Measurements from ENCODE around the gene RGS7BP. TPM values are rescaled to one million over a fixed set of nuclear protein-coding genes. Genes with fewer than 3 reads are reported as not detected.

RGS7BP gene
- polyA plus RNA-seq, 3 donors: not detected

GRCh38 chr5:64458948-64459347 is 46.9 kb upstream of the RGS7BP start:
- TF ChIP-seq, protein P1, sequence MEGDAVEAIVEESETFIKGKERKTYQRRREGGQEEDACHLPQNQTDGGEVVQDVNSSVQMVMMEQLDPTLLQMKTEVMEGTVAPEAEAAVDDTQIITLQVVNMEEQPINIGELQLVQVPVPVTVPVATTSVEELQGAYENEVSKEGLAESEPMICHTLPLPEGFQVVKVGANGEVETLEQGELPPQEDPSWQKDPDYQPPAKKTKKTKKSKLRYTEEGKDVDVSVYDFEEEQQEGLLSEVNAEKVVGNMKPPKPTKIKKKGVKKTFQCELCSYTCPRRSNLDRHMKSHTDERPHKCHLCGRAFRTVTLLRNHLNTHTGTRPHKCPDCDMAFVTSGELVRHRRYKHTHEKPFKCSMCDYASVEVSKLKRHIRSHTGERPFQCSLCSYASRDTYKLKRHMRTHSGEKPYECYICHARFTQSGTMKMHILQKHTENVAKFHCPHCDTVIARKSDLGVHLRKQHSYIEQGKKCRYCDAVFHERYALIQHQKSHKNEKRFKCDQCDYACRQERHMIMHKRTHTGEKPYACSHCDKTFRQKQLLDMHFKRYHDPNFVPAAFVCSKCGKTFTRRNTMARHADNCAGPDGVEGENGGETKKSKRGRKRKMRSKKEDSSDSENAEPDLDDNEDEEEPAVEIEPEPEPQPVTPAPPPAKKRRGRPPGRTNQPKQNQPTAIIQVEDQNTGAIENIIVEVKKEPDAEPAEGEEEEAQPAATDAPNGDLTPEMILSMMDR (IDR thresholded peaks at IDR 0.05): no peak
- DNase-seq: no peak
- no peaks in the 10 kb centered on the region for H3K36me3 ChIP-seq (replicated peaks in 1 of 2; ENCODE audit: control insufficient read depth in 1 of 2, insufficient read depth in 2 of 2, low read length in 2 of 2)
- H3K27ac ChIP-seq (ENCODE audit: low read depth in 1 of 2, low read length in 2 of 2): no peak overlapping the region
- no peaks in the 10 kb centered on the region for H3K4me1 ChIP-seq (ENCODE audit: control insufficient read depth in 1 of 2, insufficient read depth in 2 of 2, low read length in 2 of 2)
- Mint-ChIP-seq H3K36me3 (no peaks in the 10 kb centered on the region), H3K4me1 (no peaks in the 10 kb centered on the region), H3K9me3 (peaks cover 2 to 20% (median 11%) of the 10 kb centered on the region in 7 donors), H3K27me3 (ENCODE audit: low read depth in 3 of 3) (no peaks in the 10 kb centered on the region), H3K4me3 (no peak overlapping the region), H3K27ac (no peak overlapping the region)
- H2AFZ ChIP-seq (ENCODE audit: insufficient read depth, low read depth, low read length, poor library complexity, severe bottlenecking): no peak overlapping the region
- WGBS (ENCODE audit: insufficient coverage): 81% methylated on average over 2 of the region's 3 CpGs
- no peak overlapping the region for H3K9ac ChIP-seq (ENCODE audit: insufficient read depth, low read length, poor library complexity, severe bottlenecking)
- H3K4me2 ChIP-seq (replicated peaks; ENCODE audit: extremely low read depth, low read length, poor library complexity, severe bottlenecking): no peak overlapping the region
- no peaks in the 10 kb centered on the region for H3K79me2 ChIP-seq (ENCODE audit: insufficient read depth, low read length)
- H3K9me3 ChIP-seq (replicated peaks in 1 of 2; ENCODE audit: control insufficient read depth in 1 of 2, insufficient read depth in 1 of 2, low read length in 2 of 2): peaks cover 11 to 17% of the 10 kb centered on the region in 2 donors
- H3K4me3 ChIP-seq (replicated peaks in 1 of 3; ENCODE audit: low read depth in 2 of 3, low read length in 3 of 3): no peak overlapping the region
- H4K20me1 ChIP-seq (ENCODE audit: insufficient read depth, low read length): no peaks in the 10 kb centered on the region
- intact Hi-C loops (cut with micrococcal nuclease): no loop called here
- no peaks in the 10 kb centered on the region for H3K27me3 ChIP-seq (ENCODE audit: control insufficient read depth in 2 of 2, insufficient read depth in 2 of 2, low read length in 2 of 2)

DNA sequence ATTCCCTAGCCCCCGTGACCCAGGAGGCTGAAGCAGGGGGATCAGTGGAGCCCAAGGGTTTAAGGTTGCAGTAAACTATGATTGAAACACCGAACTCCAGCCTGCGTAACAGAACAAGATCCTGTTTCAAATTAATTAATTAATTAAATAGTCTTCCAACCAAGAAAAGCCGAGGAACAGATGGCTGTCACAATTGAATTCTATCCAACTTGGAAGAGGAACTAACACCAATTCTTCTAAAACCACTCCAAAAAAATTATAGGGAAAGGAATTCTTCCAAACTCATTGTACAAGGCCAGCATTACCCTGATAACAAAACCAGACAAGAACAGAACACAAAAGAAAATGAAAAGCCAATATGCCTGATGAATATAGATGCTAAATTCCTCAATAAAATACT is 43.4 kb upstream of the RGS7BP start:
- no CpG with 5 or more reads among the region's 4 CpGs for WGBS (ENCODE audit: insufficient coverage)
- TF ChIP-seq, protein P1 (IDR thresholded peaks at IDR 0.05): no peak
- H3K4me3 Mint-ChIP-seq: no peak overlapping the region
- H3K27me3 Mint-ChIP-seq (ENCODE audit: low read depth in 3 of 3): no peaks in the 10 kb centered on the region
- Histone ChIP-seq H4K20me1 (ENCODE audit: insufficient read depth, low read length) (no peaks in the 10 kb centered on the region), H3K9me3 (replicated peaks in 1 of 2; ENCODE audit: control insufficient read depth in 1 of 2, insufficient read depth in 1 of 2, low read length in 2 of 2) (peaks cover 11 to 17% of the 10 kb centered on the region in 2 donors), H3K27ac (ENCODE audit: low read depth in 1 of 2, low read length in 2 of 2) (no peak overlapping the region), H2AFZ (ENCODE audit: insufficient read depth, low read depth, low read length, poor library complexity, severe bottlenecking) (no peak overlapping the region), H3K36me3 (replicated peaks in 1 of 2; ENCODE audit: control insufficient read depth in 1 of 2, insufficient read depth in 2 of 2, low read length in 2 of 2) (no peaks in the 10 kb centered on the region), H3K4me2 (replicated peaks; ENCODE audit: extremely low read depth, low read length, poor library complexity, severe bottlenecking) (no peak overlapping the region), H3K79me2 (ENCODE audit: insufficient read depth, low read length) (no peaks in the 10 kb centered on the region), H3K4me1 (ENCODE audit: control insufficient read depth in 1 of 2, insufficient read depth in 2 of 2, low read length in 2 of 2) (no peaks in the 10 kb centered on the region), H3K27me3 (ENCODE audit: control insufficient read depth in 2 of 2, insufficient read depth in 2 of 2, low read length in 2 of 2) (no peaks in the 10 kb centered on the region), H3K9ac (ENCODE audit: insufficient read depth, low read length, poor library complexity, severe bottlenecking) (no peak overlapping the region), H3K4me3 (replicated peaks in 1 of 3; ENCODE audit: low read depth in 2 of 3, low read length in 3 of 3) (no peak overlapping the region)
- intact Hi-C loops (cut with micrococcal nuclease): no loop called here
- DNase-seq: no peak
- H3K27ac Mint-ChIP-seq: no peak overlapping the region
- peaks cover 2 to 20% (median 12%) of the 10 kb centered on the region in 7 donors for H3K9me3 Mint-ChIP-seq
- H3K4me1 Mint-ChIP-seq: no peaks in the 10 kb centered on the region
- no peaks in the 10 kb centered on the region for H3K36me3 Mint-ChIP-seq

All from CD14-positive monocyte (primary cell).